Large intestine (tissue), 3 donors: Measurements from ENCODE around the gene GPR156. TPM values are rescaled to one million over a fixed set of nuclear protein-coding genes. Genes with fewer than 3 reads are reported as not detected.

Source experiments
- DNase-seq, 2 donors: peaks; one replicate each; pipeline versions ENCODE4 v3.0.0 to v3.0.0-alpha.2; 2013
- H3K27ac ChIP-seq: one replicate; pipeline ENCODE4 v1.5.1; 2013; ENCODE audit warnings: low read length
- H3K27me3 ChIP-seq: 2 replicates; pipeline ENCODE4 v1.6.1; 2013; ENCODE audit warnings: low read length; ENCODE audit not compliant: control insufficient read depth, insufficient read depth
- H3K36me3 ChIP-seq: 2 replicates; pipeline ENCODE4 v1.6.1; 2013; ENCODE audit warnings: low read length; ENCODE audit not compliant: control insufficient read depth, insufficient read depth
- H3K4me1 ChIP-seq: one replicate; pipeline ENCODE4 v1.6.1; 2013; ENCODE audit warnings: low read length; ENCODE audit not compliant: control insufficient read depth, insufficient read depth
- H3K4me3 ChIP-seq: one replicate; pipeline ENCODE4 v1.5.1; 2013; ENCODE audit warnings: low read length
- H3K9me3 ChIP-seq: one replicate; pipeline ENCODE4 v1.6.1; 2013; ENCODE audit warnings: mild to moderate bottlenecking, low read depth, low read length, moderate library complexity; ENCODE audit not compliant: control insufficient read depth
- WGBS: methylation state at CpG from one replicate; pipeline ENCODE4 v1.1.5; 2013; ENCODE audit warnings: low lambda C conversion rate; ENCODE audit not compliant: insufficient coverage; 5-methylcytosine and 5-hydroxymethylcytosine counted together
- polyA plus RNA-seq: library from polyadenylated mRNA; unstranded; fragments of 120-200 nt; gene quantifications from one replicate; pipeline ENCODE4 v1.2.1, GENCODE V29; 2013

Gene GPR156
- polyA plus RNA-seq, 1 donor, result 0.33 TPM

DNA sequence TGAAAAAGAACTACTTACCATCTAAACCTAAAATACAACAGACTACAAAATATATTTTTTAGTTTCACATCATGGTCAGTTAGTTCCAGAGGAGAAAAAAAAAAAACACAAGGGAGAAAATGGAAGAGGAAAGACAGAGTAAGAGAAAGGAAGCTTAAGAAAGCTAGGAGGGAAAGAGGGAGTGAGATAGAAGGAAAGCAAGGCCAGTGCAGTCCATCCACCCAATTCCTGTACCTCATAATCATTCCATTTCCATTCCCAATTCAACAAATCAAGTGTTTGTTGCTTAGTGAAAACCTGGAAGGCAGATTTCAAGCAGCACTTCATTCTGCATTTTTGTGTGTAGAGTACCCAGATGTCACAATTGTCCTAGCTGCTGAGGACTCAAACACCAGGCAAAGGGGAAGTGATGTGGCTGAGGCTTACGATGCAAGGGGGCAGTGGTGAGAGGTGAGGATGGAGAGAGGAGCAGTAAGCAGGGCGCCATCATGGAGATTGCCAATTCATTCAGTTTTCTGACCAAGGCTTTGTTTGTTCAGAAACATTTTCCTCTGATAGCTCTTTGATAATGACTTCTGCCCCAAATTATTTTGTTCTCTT lies 107.2 kb downstream of the GPR156 start:
- Histone ChIP-seq H3K36me3 (no peaks in the 10 kb centered on the region), H3K4me1 (peaks cover 14% of the 10 kb centered on the region), H3K9me3 (no peaks in the 10 kb centered on the region), H3K4me3 (no peak overlapping the region), H3K27me3 (no peaks in the 10 kb centered on the region), H3K27ac (peak overlapping the region; percentile 32)
- DNase-seq, result no peak
- WGBS, result 83% methylated on average over 1 of the region's 2 CpGs

DNA sequence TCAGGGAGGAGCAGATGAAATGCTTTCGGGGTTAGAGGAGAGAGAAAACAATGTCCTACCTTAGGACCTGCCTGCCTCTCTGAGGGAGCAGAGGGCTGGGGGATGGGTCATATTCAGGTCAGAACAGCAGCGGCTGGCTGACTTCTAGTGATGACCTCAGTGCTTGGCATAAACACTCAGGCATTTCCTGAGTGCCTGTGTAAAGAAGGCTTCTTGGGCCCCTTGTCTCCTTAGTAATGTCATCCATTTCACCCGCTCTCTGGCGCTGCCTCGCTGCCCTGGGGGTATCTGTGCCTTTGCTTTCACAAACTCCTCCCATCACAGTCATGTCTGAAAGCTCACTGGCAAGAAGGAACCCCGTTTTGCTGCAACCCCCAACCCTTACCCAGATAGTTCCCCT lies 107.9 kb downstream of the GPR156 start:
- no CpG with 5 or more reads among the region's 6 CpGs for WGBS
- DNase-seq, result peak; percentile 43 to 65

DNA sequence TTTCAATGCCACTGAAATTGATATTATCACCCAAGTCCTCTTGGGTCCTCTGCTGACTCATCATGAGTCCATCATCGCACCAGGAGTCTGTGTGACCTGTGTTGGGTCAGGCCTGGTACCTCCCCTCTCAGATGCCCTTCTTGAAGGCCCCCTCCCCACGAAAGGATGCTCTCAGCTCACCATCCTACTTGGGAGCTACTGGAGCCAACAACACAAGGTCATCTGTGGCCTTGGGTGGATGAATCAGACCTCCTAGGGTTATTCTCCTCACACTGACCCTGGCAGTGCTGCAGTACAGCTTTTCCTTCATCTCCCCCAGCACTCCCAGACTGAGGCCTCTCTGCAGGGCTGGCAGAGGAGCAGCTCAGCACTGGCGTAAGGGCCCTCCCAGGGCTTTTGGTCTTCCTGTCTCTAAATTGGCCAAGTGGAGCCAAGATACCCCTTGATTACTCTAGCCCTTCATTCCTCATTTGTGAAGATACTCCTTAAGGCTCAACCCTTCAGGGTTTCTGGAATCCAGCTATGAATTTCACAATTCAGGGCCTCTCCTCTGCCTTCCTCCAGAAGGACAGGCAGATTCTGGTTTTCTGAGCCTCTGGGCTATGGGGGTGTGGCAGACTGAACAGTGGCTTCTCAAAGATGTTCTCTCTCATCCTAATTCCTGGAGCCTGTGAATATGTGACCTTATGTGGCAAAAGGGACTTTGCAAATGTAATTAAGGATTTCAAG lies 110.0 kb downstream of the GPR156 start:
- WGBS, result no CpG with 5 or more reads among the region's 3 CpGs

More for the DNA sequence above, 107.9 kb downstream of the GPR156 start:
- Histone ChIP-seq H3K4me1 (peaks cover 14% of the 10 kb centered on the region), H3K27ac (peak overlapping the region; percentile 32), H3K36me3 (no peaks in the 10 kb centered on the region), H3K27me3 (no peaks in the 10 kb centered on the region), H3K9me3 (no peaks in the 10 kb centered on the region), H3K4me3 (no peak overlapping the region)

DNA sequence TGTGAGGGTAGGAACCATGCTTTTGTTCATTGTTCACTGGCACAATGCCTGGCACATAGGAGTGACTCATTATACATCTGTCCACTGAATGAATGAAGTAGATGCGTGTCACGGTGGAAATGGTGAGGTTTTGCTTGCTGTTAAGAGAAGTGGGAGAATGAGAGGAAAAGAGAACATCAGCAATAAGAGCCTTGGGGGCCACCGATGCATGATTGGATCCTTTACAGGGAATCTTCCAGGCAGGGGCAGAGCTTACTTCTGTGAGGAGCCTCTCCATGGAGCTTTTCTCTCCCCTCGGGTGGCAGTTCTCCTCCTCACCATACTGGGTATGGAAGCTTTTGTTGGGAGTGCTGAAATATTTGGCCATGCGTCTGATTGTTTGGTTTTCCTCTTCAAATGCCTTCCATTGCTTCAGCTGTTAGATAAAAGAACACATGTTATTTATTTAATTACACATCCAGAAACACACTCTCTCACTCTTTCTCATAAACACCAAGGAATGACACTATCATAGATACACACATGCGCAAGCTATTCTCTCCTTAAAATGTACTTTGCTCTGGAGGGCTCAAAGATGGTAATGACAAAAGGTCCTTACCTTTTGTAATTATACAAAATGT lies 111.9 kb downstream of the GPR156 start:
- H3K36me3 ChIP-seq, result no peaks in the 10 kb centered on the region
- H3K4me3 ChIP-seq, result no peak overlapping the region
- WGBS, result no CpG with 5 or more reads among the region's 6 CpGs
- H3K4me1 ChIP-seq, result peaks cover 7% of the 10 kb centered on the region
- H3K9me3 ChIP-seq, result no peaks in the 10 kb centered on the region
- DNase-seq, result no peak
- no peaks in the 10 kb centered on the region for H3K27me3 ChIP-seq
- H3K27ac ChIP-seq, result no peak overlapping the region

More for the DNA sequence above, 110.0 kb downstream of the GPR156 start:
- no peaks in the 10 kb centered on the region for H3K9me3 ChIP-seq
- no peak overlapping the region for H3K4me3 ChIP-seq
- peaks cover 7% of the 10 kb centered on the region for H3K4me1 ChIP-seq
- H3K27ac ChIP-seq, result no peak overlapping the region
- H3K36me3 ChIP-seq, result no peaks in the 10 kb centered on the region
- no peaks in the 10 kb centered on the region for H3K27me3 ChIP-seq
- DNase-seq, result no peak

DNA sequence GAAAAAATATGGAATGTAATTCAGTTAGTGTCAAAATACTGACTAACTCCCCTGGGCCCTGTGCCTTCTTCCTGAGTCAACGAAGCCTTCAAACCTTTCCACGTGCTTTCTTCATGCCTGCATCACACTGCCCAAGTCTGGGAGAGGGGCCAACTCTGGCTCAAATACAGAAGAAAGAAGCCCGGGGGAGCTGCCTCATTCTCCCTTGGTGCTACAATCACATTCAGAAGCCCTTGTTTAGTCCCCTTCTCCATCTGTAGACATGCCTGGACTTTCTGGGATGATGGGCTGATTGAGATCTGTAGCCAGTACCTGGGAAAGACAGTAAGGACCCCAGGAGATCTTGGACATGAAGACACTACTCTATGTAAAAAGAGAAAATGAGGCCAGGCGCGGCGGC lies 113.0 kb downstream of the GPR156 start:
- no peak overlapping the region for H3K4me3 ChIP-seq
- DNase-seq, result no peak
- no peak overlapping the region for H3K27ac ChIP-seq

DNA sequence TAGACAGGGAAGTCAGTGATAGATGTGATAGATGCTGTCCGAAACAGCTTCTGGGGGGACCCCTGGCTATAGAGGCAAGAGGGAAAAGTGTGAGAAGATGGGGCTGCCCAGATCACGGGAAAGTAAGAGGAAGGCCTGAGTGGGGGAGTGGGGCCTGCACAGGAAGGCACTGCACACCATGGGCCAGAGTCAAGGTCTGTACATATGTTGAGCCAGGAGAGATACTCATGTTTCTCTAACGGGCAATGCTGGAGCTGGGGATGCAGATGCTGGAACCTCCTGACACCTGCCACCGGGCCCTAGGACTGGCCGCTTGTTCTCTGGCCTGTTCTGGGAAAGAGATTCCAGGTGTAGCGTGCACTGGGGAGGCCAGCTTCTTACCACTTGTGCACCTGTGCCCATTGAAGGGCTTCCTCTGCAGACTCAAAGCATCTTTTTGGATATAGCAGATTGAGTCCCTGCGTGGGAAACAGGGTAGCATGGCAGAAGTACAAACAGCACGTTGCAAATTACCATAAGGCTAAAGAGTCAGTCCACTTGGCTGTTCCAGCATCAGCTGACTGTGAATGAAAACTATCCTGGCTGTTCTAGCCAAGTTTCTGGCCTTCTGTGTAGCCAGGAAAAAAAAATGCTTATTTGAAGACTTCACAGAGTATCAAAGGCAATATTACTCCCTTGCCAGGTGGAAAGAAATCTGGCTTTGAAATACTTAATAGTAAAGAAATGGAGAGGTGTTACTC lies 113.7 kb downstream of the GPR156 start:
- WGBS, result no CpG with 5 or more reads among the region's 8 CpGs
- no peak overlapping the region for H3K4me3 ChIP-seq
- H3K9me3 ChIP-seq, result no peaks in the 10 kb centered on the region
- no peaks in the 10 kb centered on the region for H3K36me3 ChIP-seq
- no peaks in the 10 kb centered on the region for H3K27me3 ChIP-seq
- DNase-seq, result no peak
- H3K4me1 ChIP-seq, result no peaks in the 10 kb centered on the region
- no peak overlapping the region for H3K27ac ChIP-seq

More for the DNA sequence above, 113.0 kb downstream of the GPR156 start:
- Histone ChIP-seq H3K36me3 (no peaks in the 10 kb centered on the region), H3K9me3 (no peaks in the 10 kb centered on the region), H3K4me1 (peaks cover 4% of the 10 kb centered on the region), H3K27me3 (no peaks in the 10 kb centered on the region)
- no CpG with 5 or more reads among the region's 6 CpGs for WGBS

DNA sequence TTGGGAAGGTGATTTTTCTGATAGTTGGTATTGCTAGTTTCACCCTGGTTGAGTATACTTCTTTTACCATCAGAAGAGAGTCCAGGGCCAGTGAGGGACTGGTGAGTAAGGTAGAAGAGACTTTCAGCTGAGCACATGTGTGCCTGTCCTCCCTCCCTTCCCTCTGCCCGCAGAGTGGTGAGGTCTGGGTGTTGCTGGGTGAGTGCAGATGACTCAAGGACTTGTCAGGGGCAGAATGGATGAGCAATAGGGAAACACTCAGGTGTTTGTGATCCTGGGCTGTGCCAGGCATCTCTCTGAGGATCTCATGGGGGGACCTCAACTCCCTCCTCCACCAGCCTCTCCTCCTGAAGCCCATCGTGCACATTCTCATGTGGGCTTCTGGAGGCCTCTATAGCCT lies 114.8 kb downstream of the GPR156 start:
- Histone ChIP-seq H3K36me3 (no peaks in the 10 kb centered on the region), H3K27me3 (no peaks in the 10 kb centered on the region), H3K9me3 (no peaks in the 10 kb centered on the region), H3K27ac (no peak overlapping the region), H3K4me3 (no peak overlapping the region), H3K4me1 (no peaks in the 10 kb centered on the region)
- no peak for DNase-seq
- WGBS, result no CpG with 5 or more reads among the region's 2 CpGs

DNA sequence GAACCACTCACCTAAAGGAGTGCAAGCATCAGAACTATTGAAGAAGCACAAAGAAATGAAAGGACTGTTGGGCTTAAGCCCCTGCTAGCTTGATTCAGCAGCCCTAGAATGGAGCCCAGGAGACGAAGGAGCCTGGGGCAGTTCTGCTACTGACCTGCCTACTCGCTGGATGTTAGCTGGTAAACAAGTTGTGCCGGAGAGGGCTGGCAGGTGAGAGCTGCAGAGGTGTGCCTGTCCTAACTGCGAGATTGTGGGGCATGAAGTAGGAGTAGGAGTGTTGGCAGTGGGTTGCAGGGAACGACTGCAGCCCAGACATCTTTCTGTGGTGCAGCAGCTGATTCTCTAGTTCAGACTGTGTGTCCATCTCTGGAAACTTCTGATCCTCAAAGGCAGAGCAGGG lies 115.6 kb downstream of the GPR156 start:
- 60% methylated on average over 1 of the region's 5 CpGs for WGBS
- no peaks in the 10 kb centered on the region for H3K27me3 ChIP-seq

DNA sequence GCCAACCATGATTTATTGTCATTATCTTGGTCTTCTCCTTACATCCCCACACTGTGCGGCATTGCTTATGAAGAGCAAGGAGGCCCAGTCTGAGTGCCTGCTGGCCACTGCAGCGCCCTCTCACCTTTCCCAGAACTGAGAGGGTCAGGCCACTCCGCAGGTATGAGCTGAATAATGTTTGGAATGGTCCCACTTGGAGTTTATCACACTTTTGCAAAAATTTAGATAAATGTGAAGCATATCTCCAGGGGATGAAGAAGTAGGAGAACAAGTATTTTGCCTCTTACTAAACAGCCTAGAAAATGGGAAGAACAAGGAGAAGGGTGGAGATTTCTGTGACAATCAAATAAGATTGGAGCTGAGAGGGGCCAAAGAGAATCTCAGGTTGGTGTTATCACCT lies 116.4 kb downstream of the GPR156 start:
- no peaks in the 10 kb centered on the region for H3K27me3 ChIP-seq
- no peaks in the 10 kb centered on the region for H3K36me3 ChIP-seq
- H3K27ac ChIP-seq, result no peak overlapping the region
- DNase-seq, result no peak
- peaks cover 5% of the 10 kb centered on the region for H3K4me1 ChIP-seq
- no peaks in the 10 kb centered on the region for H3K9me3 ChIP-seq
- H3K4me3 ChIP-seq, result no peak overlapping the region
- no CpG with 5 or more reads among the region's 3 CpGs for WGBS

More for the DNA sequence above, 115.6 kb downstream of the GPR156 start:
- DNase-seq, result no peak
- Histone ChIP-seq H3K27ac (no peak overlapping the region), H3K4me3 (no peak overlapping the region), H3K36me3 (no peaks in the 10 kb centered on the region), H3K9me3 (no peaks in the 10 kb centered on the region), H3K4me1 (no peaks in the 10 kb centered on the region)

DNA sequence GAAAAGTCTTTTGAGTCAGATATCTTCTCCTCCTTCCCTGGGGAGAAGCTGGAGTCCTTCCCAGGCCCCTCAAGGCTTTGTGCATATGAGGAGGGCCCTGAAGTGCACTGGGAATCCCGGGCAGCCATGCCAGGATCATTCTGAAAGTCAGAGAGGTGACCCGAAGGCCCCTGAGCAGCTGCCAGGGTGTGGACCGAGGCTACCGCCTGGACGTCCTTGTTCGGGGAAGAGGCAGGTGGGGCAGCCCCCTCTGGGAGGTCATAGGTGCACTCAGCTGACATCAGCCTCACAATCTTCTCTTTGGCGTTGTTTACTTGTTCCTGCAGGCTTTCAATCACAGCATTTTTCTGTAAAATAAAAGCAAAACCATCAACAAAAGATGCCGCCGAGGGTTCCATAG lies 117.0 kb downstream of the GPR156 start:
- H3K36me3 ChIP-seq, result no peaks in the 10 kb centered on the region
- WGBS, result no CpG with 5 or more reads among the region's 9 CpGs
- H3K4me1 ChIP-seq, result peaks cover 10% of the 10 kb centered on the region
- no peak for DNase-seq
- H3K27ac ChIP-seq, result no peak overlapping the region
- no peaks in the 10 kb centered on the region for H3K9me3 ChIP-seq
- no peak overlapping the region for H3K4me3 ChIP-seq
- H3K27me3 ChIP-seq, result no peaks in the 10 kb centered on the region
